Mesenchymal stem cell (in vitro differentiated cells and primary cell): ENCODE measurements around the gene YEATS2. TPM values are rescaled to one million over a fixed set of nuclear protein-coding genes. Genes with fewer than 3 reads are reported as not detected.
A peak's percentile ranks its signal among the peaks of the same experiment; 100 is the strongest.

Experiments
- DNase-seq: peaks from one replicate; pipeline ENCODE4 v3.0.0-alpha.2; 2013
- H2AFZ ChIP-seq: one replicate; pipeline ENCODE4 v1.6.1; 2013; ENCODE audit warnings: low read depth, mild to moderate bottlenecking, control low read depth, inconsistent platforms, low read length, moderate library complexity
- H2AK5ac ChIP-seq: 2 replicates; pipeline ENCODE4 v1.6.1; 2013; ENCODE audit warnings: low read length, moderate library complexity, mild to moderate bottlenecking, inconsistent platforms; ENCODE audit not compliant: severe bottlenecking
- H2BK120ac ChIP-seq: one replicate; pipeline ENCODE4 v1.6.1; 2013; ENCODE audit warnings: low read depth, mild to moderate bottlenecking, inconsistent platforms, low read length, moderate library complexity
- H2BK12ac ChIP-seq, 2 experiments: one replicate each; pipeline ENCODE4 v1.6.1; 2013; ENCODE audit warnings: inconsistent platforms in 2 of 2, low read length in 2 of 2, mild to moderate bottlenecking in 2 of 2, moderate library complexity in 2 of 2, control low read depth in 1 of 2
- H2BK15ac ChIP-seq: one replicate; pipeline ENCODE4 v1.6.1; 2013; ENCODE audit warnings: mild to moderate bottlenecking, low read depth, inconsistent platforms; ENCODE audit not compliant: poor library complexity, severe bottlenecking
- H2BK5ac ChIP-seq: 2 replicates; pipeline ENCODE4 v1.6.1; 2013; ENCODE audit warnings: low read depth, mild to moderate bottlenecking, low read length, control low read depth, inconsistent platforms; ENCODE audit not compliant: poor library complexity, severe bottlenecking
- H3K14ac ChIP-seq, 2 experiments: one replicate each; pipeline ENCODE4 v1.6.1; 2013; ENCODE audit warnings: inconsistent platforms in 2 of 2, low read length in 2 of 2, control low read depth in 1 of 2, mild to moderate bottlenecking in 1 of 2, moderate library complexity in 1 of 2
- H3K18ac ChIP-seq, 2 experiments: one replicate each; pipeline ENCODE4 v1.6.1; 2013; ENCODE audit warnings: inconsistent platforms in 2 of 2, low read length in 2 of 2, control low read depth in 1 of 2, low read depth in 1 of 2, mild to moderate bottlenecking in 1 of 2
- H3K23ac ChIP-seq, 2 experiments: one replicate each; pipeline ENCODE4 v1.6.1; 2013; ENCODE audit warnings: inconsistent platforms in 2 of 2, low read length in 2 of 2, mild to moderate bottlenecking in 2 of 2, moderate library complexity in 2 of 2, control low read depth in 1 of 2
- H3K27ac ChIP-seq: 2 replicates; pipeline ENCODE4 v1.5.1; 2013; ENCODE audit warnings: mild to moderate bottlenecking, moderate library complexity, low read length, control low read depth, inconsistent platforms; ENCODE audit not compliant: poor library complexity, severe bottlenecking
- H3K27me3 ChIP-seq, 2 experiments: 2 replicates each; pipeline versions ENCODE4 v1.6.1 to v1.7.0; 2013; ENCODE audit warnings: low read length in 2 of 2, mild to moderate bottlenecking in 2 of 2, moderate library complexity in 2 of 2, control low read depth in 1 of 2, inconsistent platforms in 1 of 2; ENCODE audit not compliant: control insufficient read depth in 1 of 2, insufficient read depth in 1 of 2
- H3K36me3 ChIP-seq, 2 experiments: 2 replicates each; pipeline versions ENCODE4 v1.6.1 to v1.7.0; 2013; ENCODE audit warnings: low read length in 2 of 2, control low read depth in 1 of 2, inconsistent platforms in 1 of 2, low read depth in 1 of 2, mild to moderate bottlenecking in 1 of 2; ENCODE audit not compliant: insufficient read depth in 2 of 2, control insufficient read depth in 1 of 2
- H3K4ac ChIP-seq, 2 experiments: one replicate each; pipeline ENCODE4 v1.6.1; 2013; ENCODE audit warnings: inconsistent platforms in 2 of 2, low read length in 2 of 2, mild to moderate bottlenecking in 2 of 2, moderate library complexity in 2 of 2, control low read depth in 1 of 2, low read depth in 1 of 2
- H3K4me1 ChIP-seq: 2 replicates; pipeline ENCODE4 v1.6.1; 2013; ENCODE audit warnings: low read depth, low read length, control low read depth; ENCODE audit not compliant: control insufficient read depth, insufficient read depth
- H3K4me2 ChIP-seq: 2 replicates; pipeline ENCODE4 v1.6.1; 2013; ENCODE audit warnings: low read length, mild to moderate bottlenecking, inconsistent platforms; ENCODE audit not compliant: poor library complexity, severe bottlenecking
- H3K4me3 ChIP-seq, 2 experiments: 2 replicates each; pipeline versions ENCODE4 v1.5.1 to v1.7.0; 2013; ENCODE audit warnings: low read length in 2 of 2, mild to moderate bottlenecking in 2 of 2, control low read depth in 1 of 2, low read depth in 1 of 2; ENCODE audit not compliant: insufficient read depth in 1 of 2
- H3K79me1 ChIP-seq: replicated peaks from 2 replicates; pipeline ENCODE4 v1.6.1; 2013; ENCODE audit warnings: mild to moderate bottlenecking, control low read depth, low read length, inconsistent platforms; ENCODE audit not compliant: poor library complexity, severe bottlenecking
- H3K9ac ChIP-seq: 2 replicates; pipeline ENCODE4 v1.7.0; 2013; ENCODE audit warnings: mild to moderate bottlenecking, low read length, moderate library complexity
- H3K9me3 ChIP-seq: 2 replicates; pipeline ENCODE4 v1.7.0; 2013; ENCODE audit warnings: mild to moderate bottlenecking, low read length; ENCODE audit not compliant: control insufficient read depth
- H4K8ac ChIP-seq: one replicate; pipeline ENCODE4 v1.6.1; 2013; ENCODE audit warnings: inconsistent platforms, mild to moderate bottlenecking, low read length, moderate library complexity
- H4K91ac ChIP-seq: one replicate; pipeline ENCODE4 v1.6.1; 2013; ENCODE audit warnings: mild to moderate bottlenecking, low read length, inconsistent platforms
- WGBS: methylation state at CpG from one replicate; pipeline ENCODE4 v1.1.7; 2013; ENCODE audit warnings: mixed read lengths; 5-methylcytosine and 5-hydroxymethylcytosine counted together
- polyA plus RNA-seq, 2 experiments: library from polyadenylated mRNA; stranded (reverse); fragments of 200-250 nt; gene quantifications; one replicate each; pipeline ENCODE4 v1.2.3, GENCODE V29; 2013

Gene YEATS2
- polyA plus RNA-seq (2013, experiment 1 of 2), result 15.9 TPM
- polyA plus RNA-seq (2013, experiment 2 of 2), result 14.4 TPM

- no peaks in the 10 kb centered on the region for H3K9me3 ChIP-seq
- peak within 1 kb of the TSS; percentile 84 for H4K8ac ChIP-seq
- peak within 1 kb of the TSS; percentile 93 for H2BK15ac ChIP-seq
- peaks cover 4% of the 10 kb centered on the region for H3K4me1 ChIP-seq
- peak within 1 kb of the TSS; percentile 45 to 71 for H2BK12ac ChIP-seq
- peak within 1 kb of the TSS; percentile 89 for H4K91ac ChIP-seq
- peak within 1 kb of the TSS; percentile 74 for H3K4me2 ChIP-seq
- peak within 1 kb of the TSS in 1 of 2 experiments; percentile 53 for H3K14ac ChIP-seq
- peak within 1 kb of the TSS; percentile 87 for H2AK5ac ChIP-seq
- H2AFZ ChIP-seq, result peak within 1 kb of the TSS; percentile 98
- peak within 1 kb of the TSS; percentile 95 to 98 for H3K4me3 ChIP-seq
- peak within 1 kb of the TSS; percentile 90 to 94 for H3K18ac ChIP-seq
- H3K79me1 ChIP-seq, result peaks cover 1% of the 10 kb centered on the region
- peak within 1 kb of the TSS in 1 of 2 experiments; percentile 97 for H3K23ac ChIP-seq
- peak within 1 kb of the TSS; percentile 96 for H3K9ac ChIP-seq
- peak; percentile 44 for DNase-seq
- peak within 1 kb of the TSS; percentile 77 to 93 for H3K4ac ChIP-seq
- peak within 1 kb of the TSS; percentile 73 for H3K27ac ChIP-seq
- peaks cover 0 to 11% of the 10 kb centered on the region in 2 experiments for H3K36me3 ChIP-seq
- no peaks in the 10 kb centered on the region for H3K27me3 ChIP-seq
- H2BK120ac ChIP-seq, result peak within 1 kb of the TSS; percentile 75
- WGBS, result under 1% methylated on average over 68 of the region's 89 CpGs
- peak within 1 kb of the TSS; percentile 60 for H2BK5ac ChIP-seq
Observed at GRCh38 chr3:183697610-183698317, at the start of gene YEATS2. YEATS2 (plus strand) TSS chr3:183697797; CDS start chr3:183715163, 17,366 bp downstream.

- no peak overlapping the region for H3K4me2 ChIP-seq
- no peak for DNase-seq
- H3K27ac ChIP-seq, result no peak overlapping the region
- no peak overlapping the region for H4K91ac ChIP-seq
- no peak overlapping the region for H3K23ac ChIP-seq
- H3K27me3 ChIP-seq, result no peaks in the 10 kb centered on the region
- H3K14ac ChIP-seq, result no peak overlapping the region
- H3K4ac ChIP-seq, result no peak overlapping the region
- peaks cover 49% of the 10 kb centered on the region for H3K9me3 ChIP-seq
- H2BK15ac ChIP-seq, result no peak overlapping the region
- no peak overlapping the region for H2AFZ ChIP-seq
- H3K9ac ChIP-seq, result no peak overlapping the region
- peaks cover 13% of the 10 kb centered on the region for H3K79me1 ChIP-seq
- H4K8ac ChIP-seq, result no peak overlapping the region
- WGBS, result 98% methylated on average over 4 of the region's 4 CpGs
- H2BK5ac ChIP-seq, result no peak overlapping the region
- H3K18ac ChIP-seq, result no peak overlapping the region
- peaks cover 5 to 63% of the 10 kb centered on the region in 2 experiments for H3K36me3 ChIP-seq
- no peak overlapping the region for H2BK12ac ChIP-seq
- H2BK120ac ChIP-seq, result no peak overlapping the region
- H2AK5ac ChIP-seq, result no peak overlapping the region
- H3K4me1 ChIP-seq, result no peaks in the 10 kb centered on the region
- H3K4me3 ChIP-seq, result no peak overlapping the region
Observed at GRCh38 chr3:183650554-183650953, 47.0 kb upstream of the YEATS2 start.

DNA sequence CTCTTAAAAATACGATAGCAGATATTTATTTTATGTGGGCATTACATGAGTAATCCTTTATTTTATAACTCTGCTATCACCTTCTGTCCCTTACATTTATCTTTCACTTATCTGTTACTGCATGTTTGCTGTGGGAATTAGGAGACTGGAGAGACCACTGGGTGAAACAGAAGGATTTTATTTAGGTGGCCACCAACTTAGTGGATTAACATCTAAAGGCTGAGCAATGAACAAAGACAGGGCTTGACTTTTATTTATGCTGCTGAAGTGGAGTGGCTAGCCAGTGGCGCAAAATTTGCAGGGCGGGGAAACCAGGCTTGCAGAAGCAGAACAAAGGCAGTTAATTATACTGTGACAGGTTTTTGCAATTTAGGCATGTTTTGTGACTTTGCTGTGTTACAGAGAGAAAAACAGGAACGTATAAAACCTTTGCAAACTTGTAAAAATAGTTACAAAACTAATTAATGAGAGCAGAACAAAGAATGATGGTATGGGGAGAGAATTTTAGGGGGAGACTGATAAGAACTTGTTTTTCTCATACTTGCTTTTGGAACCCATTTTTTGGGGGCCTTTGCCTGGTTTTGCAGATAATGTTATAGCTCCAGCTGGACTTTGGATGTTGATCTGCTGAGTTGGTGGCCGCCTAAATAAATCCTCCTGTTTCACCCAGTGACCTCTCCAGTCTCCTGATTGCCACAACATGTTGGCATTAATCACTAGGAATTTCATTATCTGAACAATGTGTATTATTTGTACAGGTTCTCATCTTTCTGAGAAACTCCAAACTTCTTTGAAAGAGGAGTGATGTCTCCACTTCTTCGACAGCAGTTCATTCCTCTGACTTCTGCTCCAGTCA is 44.2 kb upstream of the YEATS2 start:
- Histone ChIP-seq H3K4me1 (no peaks in the 10 kb centered on the region), H3K14ac (no peak overlapping the region), H3K9ac (no peak overlapping the region), H4K8ac (no peak overlapping the region), H3K4me3 (peak overlapping the region in 1 of 2 experiments; percentile 40), H3K79me1 (peaks cover 17% of the 10 kb centered on the region), H3K4me2 (no peak overlapping the region), H2AK5ac (no peak overlapping the region), H3K4ac (no peak overlapping the region), H4K91ac (no peak overlapping the region), H3K23ac (no peak overlapping the region), H2BK120ac (no peak overlapping the region), H2BK15ac (no peak overlapping the region), H2BK5ac (no peak overlapping the region), H3K18ac (no peak overlapping the region), H2BK12ac (no peak overlapping the region), H3K36me3 (peaks cover 5 to 55% of the 10 kb centered on the region in 2 experiments), H3K27me3 (no peaks in the 10 kb centered on the region), H3K27ac (no peak overlapping the region), H3K9me3 (peaks cover 49% of the 10 kb centered on the region), H2AFZ (no peak overlapping the region)
- 66% methylated on average over 4 of the region's 6 CpGs for WGBS
- peak; percentile 7 for DNase-seq

GRCh38 chr3:183654727-183655126 is 42.9 kb upstream of the YEATS2 start:
- H3K79me1 ChIP-seq, result peaks cover 22% of the 10 kb centered on the region
- no peak overlapping the region for H3K4me2 ChIP-seq
- no peak overlapping the region for H3K4ac ChIP-seq
- no peak overlapping the region for H3K23ac ChIP-seq
- H2AFZ ChIP-seq, result no peak overlapping the region
- no peak overlapping the region for H2BK5ac ChIP-seq
- no peak overlapping the region for H2BK15ac ChIP-seq
- H3K9me3 ChIP-seq, result peaks cover 49% of the 10 kb centered on the region
- H3K27ac ChIP-seq, result no peak overlapping the region
- H3K18ac ChIP-seq, result no peak overlapping the region
- no peak overlapping the region for H3K14ac ChIP-seq
- no peak overlapping the region for H4K8ac ChIP-seq
- 100% methylated on average over 1 of the region's 1 CpG for WGBS
- peaks cover 8 to 62% of the 10 kb centered on the region in 2 experiments for H3K36me3 ChIP-seq
- no peak overlapping the region for H4K91ac ChIP-seq
- no peak for DNase-seq
- H2AK5ac ChIP-seq, result no peak overlapping the region
- no peaks in the 10 kb centered on the region for H3K27me3 ChIP-seq
- H3K9ac ChIP-seq, result no peak overlapping the region
- no peak overlapping the region for H3K4me3 ChIP-seq
- H2BK120ac ChIP-seq, result no peak overlapping the region
- no peaks in the 10 kb centered on the region for H3K4me1 ChIP-seq
- H2BK12ac ChIP-seq, result no peak overlapping the region
